Measurements from ENCODE around the gene OR2A5.
"Not testable (repeated sequence)": the region's sequence is repeated elsewhere in the genome, so short reads cannot be mapped to it uniquely, and the experiment has no call there.

The OR2A5 gene, protein sequence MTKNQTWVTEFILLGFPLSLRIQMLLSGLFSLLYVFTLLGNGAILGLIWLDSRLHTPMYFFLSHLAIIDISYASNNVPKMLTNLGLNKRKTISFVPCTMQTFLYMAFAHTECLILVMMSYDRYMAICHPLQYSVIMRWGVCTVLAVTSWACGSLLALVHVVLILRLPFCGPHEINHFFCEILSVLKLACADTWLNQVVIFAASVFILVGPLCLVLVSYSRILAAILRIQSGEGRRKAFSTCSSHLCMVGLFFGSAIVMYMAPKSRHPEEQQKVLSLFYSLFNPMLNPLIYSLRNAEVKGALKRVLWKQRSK

DNA sequence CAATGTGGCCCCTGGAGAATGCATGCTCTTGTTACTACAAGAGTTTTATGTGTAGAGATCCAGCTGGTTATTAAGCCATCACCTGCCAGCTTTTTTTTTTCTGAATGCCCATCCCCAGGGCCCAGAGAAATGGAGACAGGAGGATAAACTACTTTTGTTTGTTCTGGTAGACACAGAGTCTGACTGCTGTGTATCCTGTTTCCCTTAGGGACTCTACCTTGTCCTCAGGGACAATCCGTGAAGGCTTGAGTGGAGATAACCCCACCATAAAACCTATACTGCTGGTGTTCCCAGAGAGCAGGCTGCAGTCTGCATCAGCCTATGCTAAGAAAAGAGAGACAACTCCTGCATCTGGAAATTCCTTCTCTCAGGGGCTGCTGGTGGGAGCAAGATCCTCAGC is at the start of gene OR2A5:
OR2A5 (plus strand) TSS at position 301 of the 400 bp plus-strand sequence. CDS start 1,454 bp downstream, outside the sequence.
- intact Hi-C loops (cut with DNase I): no loop called here
- no peak for DNase-seq

DNA sequence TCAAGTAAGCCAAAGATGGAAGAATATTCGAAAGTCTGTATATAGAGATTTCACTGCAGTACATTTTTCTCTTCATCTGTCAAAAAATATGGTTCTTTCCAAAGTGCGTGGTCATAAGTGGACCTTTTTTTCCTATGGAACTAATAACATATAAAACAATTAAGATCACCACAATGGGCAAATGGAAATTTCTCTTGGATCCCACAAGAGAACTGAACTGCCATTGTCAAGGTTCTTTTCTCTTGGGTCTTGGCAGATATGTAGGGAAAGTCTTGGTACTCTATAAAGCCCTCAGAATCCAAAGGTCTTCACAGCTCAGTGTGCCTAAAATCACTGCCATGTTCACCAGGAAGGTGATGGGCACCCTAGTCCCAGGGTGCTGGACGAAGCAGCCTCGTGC is 48.7 kb upstream of the OR2A5 start, which contains the start of gene OR6B1:
OR6B1 (plus strand) TSS at position 301 of the 400 bp plus-strand sequence. CDS start 3,677 bp downstream, outside the sequence.
- no peak for DNase-seq
- intact Hi-C loops (cut with DNase I): no loop called here

DNA sequence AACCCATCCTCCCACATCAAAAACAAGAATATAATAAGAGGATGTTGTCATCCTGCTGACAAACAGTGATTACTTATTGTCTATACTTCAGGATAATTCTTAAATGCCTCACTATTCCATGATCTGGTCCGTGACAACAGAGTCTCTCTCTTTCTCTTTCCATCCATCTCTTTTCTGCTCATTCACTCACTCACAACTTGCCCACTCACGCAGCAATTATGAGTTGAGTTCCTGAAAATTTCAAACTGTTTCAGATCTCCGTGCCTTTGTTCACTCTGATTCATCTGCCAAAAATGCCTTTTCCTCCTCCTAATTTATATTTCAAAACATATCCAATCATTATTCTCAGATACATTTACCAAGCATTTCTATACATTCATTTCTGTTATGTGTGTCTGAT is 47.2 kb upstream of the OR2A5 start:
- DNase-seq: peak in 8 of 42 donors; percentile 7 to 30 (median 14)
- intact Hi-C loops (cut with DNase I): no loop called here

DNA sequence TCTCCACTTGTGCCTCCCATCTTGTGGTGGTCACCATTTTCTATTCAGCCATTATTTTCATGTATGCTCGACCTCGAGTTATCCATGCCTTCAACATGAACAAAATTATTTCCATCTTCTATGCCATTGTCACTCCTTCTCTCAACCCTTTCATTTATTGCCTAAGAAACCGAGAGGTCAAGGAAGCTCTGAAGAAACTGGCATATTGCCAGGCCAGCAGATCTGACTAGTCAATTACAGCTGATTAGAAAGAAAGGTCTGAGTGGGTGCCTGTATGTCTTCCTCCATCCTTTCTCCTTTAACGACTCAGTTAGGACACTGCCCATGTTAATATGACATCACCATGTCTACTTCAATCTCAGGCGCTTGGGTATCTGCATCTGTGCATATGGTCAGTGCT is 44.0 kb upstream of the OR2A5 start:
- intact Hi-C loops (cut with DNase I): no loop called here
- DNase-seq: no peak

DNA sequence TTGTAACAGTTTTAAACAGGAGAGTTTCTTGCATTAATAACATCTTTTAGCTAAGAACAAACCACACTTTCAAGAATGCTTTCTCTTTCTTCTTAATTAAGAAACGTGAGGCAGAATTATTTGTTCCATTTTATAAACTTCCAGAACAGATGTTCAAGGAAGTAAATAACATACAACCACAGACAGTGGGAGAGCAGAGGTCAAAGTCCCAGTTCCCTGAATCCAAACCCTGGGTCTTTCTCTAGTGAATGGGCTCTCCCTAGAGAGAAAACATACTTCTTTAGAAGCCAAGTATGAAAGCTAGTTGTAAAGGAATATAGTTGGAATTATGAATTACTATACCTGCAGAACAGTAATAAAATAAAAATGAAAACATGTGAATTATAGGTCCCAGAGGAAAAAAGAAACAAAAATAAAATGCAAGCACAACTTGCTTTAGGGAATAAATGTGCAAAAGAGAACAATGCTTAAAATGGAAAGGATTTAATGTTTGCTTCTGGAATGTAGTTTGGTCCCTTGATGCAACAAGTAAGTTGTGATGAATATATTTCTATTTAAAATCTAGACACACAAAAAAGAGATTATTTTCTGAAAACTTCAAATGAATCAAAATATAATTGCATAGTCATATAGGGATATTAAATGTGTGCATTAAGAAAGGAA is 42.6 kb upstream of the OR2A5 start:
- DNase-seq: no peak
- intact Hi-C loops (cut with DNase I): no loop called here

DNA sequence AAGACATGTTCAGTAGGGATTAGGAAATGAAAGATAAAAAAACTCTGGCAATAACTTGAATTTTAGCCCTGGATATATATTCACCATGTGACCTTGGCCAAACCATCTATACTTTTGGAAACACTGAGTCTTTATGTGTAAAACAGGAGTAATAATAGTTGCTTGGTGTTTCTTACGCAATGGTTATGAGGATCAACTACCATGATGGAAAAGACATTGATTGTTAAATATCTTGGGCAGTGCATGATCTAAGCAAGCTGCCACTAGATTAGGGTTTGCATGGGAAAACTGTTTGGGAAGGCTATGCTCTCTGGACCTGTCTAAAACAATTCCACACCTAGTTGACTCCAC is 42.1 kb upstream of the OR2A5 start:
- DNase-seq: no peak
- intact Hi-C loops (cut with DNase I): no loop called here

DNA sequence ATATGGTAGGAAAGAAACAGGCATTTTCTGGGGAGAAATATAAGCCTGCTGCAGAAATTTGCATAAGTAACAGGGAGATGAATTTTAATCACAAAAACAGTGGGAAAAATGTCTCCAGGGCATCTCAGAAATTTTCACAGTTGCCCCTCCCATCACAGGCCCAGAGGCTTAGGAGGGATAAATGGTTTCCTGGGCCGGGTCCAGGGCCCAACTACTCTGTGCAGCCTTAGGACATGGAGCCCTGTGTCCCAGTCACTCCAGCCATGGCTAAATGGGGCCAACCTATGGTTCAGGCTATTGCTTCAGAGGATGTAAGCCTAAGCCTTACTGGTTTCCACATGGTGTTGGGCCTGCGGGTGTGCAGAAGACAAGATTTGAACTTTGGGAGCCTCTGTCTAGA is 39.4 kb upstream of the OR2A5 start:
- intact Hi-C loops (cut with DNase I): no loop called here

DNA sequence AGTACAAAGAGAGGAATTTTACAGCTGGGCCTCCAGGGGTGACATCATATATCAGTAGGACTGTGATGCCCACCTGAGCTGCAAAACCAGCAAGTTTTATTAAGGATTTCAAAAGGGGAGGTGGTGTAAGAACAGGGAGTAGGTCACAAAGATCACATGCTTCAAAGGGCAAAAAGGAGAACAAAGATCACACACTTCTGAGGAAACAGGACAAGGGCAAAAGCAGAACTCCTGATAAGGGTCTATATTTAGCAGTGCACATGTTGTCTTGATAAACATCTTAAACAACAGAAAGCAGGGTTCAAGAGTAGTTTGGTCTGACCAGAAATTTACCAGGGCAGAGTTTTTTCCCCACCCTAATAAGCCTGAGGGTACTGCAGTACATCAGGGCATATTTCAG is 38.7 kb upstream of the OR2A5 start:
- DNase-seq; intact Hi-C loops (cut with DNase I): not testable (repeated sequence)

More for the DNA sequence above, 39.4 kb upstream of the OR2A5 start:
- DNase-seq: no peak

DNA sequence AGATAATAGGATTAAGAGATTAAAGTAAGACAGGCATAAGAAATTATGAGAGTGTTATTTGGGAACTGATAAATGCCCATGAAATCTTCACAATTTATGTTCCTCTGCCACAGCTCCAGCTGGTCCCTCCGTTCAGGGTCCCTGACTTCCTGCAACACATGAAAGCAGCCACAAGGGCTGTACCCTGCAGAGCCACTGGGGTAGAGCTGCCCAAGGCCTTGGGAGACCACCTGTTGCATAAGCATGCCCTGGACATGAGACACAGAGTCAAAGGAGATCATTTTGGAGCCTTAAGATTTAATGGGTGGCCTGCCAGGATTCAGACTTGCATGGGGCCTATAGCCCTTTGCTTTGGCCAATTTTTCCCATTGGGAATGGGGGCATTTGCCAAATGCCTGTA is 37.9 kb upstream of the OR2A5 start:
- DNase-seq; intact Hi-C loops (cut with DNase I): not testable (repeated sequence)

DNA sequence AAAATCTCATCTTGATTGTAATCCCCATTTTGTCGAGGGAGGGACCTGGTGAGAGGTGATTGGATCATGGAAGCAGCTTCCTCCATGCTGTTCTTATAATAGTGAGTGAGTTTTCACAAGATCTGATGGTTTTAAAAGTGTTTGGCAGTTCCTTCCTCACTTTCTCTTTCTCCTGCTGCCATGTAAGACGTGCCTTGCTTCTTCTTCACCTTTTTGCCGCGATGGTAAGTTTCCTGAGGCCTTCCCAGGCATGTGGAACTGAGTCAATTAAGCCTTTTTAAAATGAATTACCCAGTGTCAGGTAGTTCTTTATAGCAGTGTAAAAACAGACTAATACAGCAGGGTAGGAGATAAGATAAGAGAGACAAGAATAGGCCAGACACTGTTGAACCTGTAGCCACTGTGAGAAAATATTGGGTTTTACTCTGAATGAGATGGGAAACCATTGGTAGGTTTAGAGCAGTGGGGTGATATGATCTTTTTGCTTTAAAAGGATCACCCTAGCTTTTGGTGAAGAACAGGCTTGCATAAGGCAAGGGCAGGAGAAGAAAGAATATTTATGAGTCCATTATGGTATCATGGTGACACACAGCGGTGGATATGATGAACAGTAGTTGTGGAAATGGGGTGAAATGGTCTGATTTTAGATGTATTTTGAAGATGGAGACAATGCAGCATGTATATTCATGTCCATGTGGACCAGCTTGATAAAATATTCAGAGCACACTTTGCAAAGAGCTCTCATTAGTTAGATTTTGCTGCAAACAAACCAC is 37.1 kb upstream of the OR2A5 start:
- intact Hi-C loops (cut with DNase I): no loop called here
- no peak for DNase-seq

DNA sequence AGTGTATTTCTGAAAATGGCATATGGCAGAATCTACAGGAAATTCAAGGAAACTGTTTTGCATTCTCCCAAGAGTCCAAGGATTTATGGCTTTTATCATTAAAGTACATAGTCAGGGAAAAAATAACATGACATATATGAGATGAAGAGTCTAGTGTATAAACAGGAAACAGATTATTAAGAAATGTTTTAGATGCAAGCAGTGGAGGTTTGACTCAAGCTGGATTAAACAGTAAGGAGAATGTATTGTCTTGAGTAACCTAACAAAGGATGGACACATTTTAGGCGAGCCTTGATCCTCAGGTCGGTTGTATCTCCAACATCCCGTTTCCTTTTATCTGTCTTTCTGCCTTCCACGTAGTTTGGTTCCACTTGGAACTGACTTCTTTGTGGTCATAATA is 30.7 kb upstream of the OR2A5 start:
- no peak for DNase-seq
- intact Hi-C loops (cut with DNase I): no loop called here

DNA sequence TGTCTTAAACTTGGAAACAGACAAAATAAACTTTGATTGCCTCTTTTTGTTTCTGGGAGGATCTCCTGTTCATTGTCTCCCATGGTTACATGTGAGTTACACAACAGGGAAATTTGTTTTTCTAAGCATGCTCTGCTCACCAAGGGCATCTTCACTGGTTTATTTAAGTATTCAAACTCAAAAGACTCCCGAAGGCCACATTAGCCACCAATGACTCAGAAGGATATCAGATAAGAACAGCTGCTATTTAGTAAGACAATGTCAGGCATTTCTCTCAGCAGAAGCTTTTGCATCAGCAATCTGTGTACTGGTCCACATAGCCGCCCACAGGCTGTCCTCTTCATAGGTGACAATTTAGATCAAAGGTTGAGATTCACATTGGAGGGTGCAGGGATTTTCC is 29.3 kb upstream of the OR2A5 start:
- DNase-seq: no peak
- intact Hi-C loops (cut with DNase I): no loop called here

DNA sequence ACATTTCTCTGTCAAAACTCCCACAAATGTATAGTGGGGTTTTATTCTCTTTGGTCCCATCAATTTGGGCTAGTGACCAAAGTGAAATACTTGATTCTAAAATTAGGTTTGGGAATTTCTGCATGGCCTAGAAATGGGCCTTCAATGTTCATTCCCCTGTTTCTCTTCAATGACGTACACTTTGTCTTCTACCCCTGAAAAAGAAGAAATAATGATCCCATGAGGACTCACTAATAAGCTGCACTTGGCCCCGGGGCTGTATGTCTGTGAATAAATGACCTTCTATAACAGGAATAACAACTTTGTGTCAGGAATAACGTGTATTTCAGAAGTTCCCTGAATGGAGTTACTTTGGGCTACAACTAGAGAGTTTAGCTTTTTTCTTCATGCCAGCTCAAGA is 28.4 kb upstream of the OR2A5 start:
- intact Hi-C loops (cut with DNase I): no loop called here
- DNase-seq: no peak

DNA sequence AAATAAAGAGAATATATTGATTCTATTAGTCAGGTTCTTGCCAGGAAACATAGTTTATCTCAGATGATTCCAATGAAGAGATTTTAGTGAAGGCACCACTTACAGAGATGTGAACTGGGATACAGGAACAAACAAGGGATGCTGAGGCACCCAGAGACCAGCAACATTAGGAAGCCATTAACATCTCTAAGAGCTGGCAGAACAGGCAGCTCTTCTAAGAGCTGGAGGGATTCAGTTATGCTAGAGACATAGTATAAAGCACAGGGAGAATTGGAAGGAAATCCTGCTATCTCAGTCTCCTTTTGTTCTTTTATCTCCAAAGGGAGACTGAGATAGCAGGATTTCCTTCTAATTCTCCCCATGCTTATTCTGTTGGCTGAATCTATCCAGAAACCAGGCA is 26.6 kb upstream of the OR2A5 start:
- intact Hi-C loops (cut with DNase I): no loop called here
- DNase-seq: no peak

DNA sequence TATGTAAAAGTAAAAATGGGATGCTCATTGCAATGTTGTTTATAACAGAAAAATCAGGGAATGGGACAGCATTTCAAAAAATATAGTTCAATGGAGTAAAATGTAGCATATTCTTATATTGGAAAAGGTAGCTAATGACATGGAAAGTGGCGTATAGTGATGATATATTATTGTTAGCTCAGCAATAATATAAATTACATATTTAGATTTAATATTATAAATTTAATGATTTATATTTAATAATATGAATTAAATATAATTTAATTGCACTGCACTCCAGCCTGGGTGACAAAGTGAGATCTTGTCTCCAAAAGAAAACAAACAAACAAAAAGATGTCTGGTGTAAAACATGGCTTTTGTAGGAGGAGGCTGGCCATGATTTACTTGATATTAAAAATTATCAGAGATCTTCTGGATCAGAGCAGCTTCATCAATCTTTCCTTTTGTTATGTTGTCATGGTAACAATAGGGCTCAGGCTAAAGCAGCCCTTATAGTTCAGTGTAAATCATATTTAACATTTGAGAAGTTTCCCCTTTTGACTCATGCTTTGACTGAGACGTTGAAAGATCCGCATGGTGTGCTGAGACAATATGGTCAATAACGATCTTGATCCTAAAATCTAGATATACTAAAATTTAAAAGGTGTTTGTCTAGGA is 25.4 kb upstream of the OR2A5 start:
- intact Hi-C loops (cut with DNase I): no loop called here
- no peak for DNase-seq

DNA sequence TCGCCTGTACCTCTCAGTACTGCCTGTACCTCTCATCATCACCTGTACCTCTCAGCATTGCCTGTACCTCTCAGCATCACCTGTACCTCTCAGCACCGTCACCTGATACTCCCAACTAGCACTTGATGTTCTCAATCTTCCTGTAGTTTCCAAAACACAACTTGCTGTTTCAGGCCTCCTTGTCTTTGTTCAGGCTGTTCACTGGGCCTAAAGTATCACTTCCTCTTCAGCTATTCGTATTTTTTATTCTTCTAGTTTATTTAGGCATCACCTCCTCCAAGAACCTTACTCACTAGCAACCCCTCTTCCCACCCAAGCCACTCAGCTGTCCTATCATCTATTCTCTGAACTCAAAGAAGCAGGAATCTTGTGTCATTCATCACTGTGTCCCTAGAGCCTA is 24.5 kb upstream of the OR2A5 start:
- intact Hi-C loops (cut with DNase I): no loop called here
- no peak for DNase-seq

DNA sequence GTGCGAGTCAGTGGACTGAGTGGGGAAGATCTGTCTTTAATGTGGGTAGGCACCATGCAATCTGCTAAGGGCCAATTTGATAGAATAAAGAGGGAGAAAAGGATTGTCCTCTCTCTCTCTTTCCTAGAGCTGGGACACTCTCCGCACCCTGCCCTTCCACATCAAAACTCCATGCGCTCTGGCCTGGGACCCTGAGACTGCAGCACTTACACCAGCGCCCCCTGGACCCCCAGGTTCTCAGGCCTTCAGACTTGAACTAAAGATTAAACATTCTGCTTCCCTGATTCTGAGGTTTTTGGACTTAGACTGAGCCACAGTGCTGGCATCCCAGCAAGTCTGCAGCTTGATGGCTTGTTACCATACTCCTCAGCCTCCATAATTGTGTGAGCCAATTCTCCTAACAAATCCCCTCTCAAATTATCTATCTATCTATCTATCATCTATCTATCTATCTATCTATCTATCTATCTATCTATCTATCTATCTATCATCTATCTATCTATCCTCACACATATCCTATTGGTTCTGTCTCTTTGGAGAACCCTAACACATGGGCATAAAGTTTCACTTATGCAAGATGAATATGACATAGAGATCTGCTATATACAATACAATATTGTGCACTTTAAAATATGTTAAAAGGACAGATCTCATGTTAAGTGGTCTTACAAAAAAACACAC is 22.4 kb upstream of the OR2A5 start:
- no peak for DNase-seq
- intact Hi-C loops (cut with DNase I): no loop called here

DNA sequence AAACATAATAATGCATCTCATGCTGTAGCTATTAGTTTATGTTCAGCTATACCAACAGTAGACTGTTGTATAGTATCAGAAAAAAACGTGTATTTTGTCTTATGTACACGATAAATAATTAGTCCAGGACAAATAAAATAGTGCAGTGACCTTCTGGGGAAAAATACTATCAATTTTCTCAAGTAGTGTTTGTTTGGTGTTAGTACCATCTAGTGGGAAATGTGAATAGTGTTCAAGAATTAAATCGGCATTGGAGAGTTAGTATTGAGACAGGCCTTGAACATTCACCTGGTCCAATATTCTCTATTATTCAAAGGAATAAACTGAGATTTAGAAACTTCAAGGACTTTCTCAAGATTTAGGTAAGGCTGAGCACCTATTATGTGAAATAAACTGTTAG is 21.7 kb upstream of the OR2A5 start:
- intact Hi-C loops (cut with DNase I): no loop called here
- DNase-seq: no peak

DNA sequence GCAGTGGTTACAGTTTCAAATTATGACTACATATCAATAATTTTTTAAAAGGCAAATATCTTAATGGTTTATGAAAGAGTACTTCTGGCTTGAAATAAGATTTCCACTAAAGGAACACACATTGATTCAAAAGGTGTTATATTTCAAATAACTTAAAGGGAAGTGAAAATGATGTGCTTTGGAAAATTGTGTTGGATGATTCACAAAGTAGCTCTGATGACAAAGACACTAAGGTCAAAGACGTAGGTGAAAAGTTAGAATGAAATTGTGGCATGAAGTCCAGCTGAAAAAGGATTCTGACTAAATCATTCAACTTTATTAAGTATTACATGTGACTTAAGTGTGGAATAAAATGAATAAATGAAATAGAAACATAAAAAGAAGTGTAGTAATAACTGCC is 20.8 kb upstream of the OR2A5 start:
- no peak for DNase-seq
- intact Hi-C loops (cut with DNase I): no loop called here
